Stimulated activated CD8-positive, alpha-beta memory T cell treated with anti-CD3 and anti-CD28 coated beads, Interleukin-12 subunit alpha, Interleukin-12 subunit beta, amount 100 ng/mL, for 24 hours (primary cell): ENCODE measurements around the gene SOX8.
"Not testable (repeated sequence)": the region's sequence is repeated elsewhere in the genome, so short reads cannot be mapped to it uniquely, and the experiment has no call there.

Experiments used
- DNase-seq: peaks from one replicate; pipeline ENCODE4 v3.0.0-alpha.2; 2020; ENCODE audit errors: extremely low read depth

Gene SOX8

DNA sequence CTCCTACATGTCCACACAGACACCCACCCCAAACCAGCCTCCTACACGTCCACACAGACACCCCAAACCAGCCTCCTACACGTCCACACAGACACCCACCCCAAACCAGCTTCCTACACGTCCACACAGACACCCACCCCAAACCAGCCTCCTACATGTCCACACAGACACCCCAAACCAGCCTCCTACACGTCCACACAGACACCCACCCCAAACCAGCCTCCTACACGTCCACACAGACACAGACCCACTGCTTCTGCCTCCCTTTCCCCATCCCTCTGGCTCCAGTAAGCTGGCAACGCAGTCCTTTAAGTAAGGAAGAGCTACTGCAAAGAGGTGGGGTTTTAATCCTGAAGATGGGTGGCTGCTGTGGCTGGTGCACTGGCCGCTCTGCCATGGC lies 27.8 kb upstream of the SOX8 start:
- not testable (repeated sequence) for DNase-seq

DNA sequence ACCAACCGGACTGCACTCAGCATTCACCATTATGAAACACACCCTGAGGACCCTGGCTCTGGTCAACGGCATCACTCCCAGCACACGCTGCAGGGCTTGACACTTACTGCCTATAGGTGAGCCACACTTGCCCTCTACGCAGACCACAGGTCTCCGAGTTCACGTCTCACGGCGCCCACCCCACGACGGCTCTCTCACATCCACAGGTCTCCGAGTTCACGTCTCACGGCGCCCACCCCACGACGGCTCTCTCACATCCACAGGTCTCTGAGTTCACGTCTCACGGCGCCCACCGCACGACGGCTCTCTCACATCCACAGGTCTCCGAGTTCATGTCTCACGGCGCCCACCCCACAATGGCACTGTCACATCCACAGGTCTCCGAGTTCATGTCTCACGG lies 25.8 kb upstream of the SOX8 start:
- not testable (repeated sequence) for DNase-seq

DNA sequence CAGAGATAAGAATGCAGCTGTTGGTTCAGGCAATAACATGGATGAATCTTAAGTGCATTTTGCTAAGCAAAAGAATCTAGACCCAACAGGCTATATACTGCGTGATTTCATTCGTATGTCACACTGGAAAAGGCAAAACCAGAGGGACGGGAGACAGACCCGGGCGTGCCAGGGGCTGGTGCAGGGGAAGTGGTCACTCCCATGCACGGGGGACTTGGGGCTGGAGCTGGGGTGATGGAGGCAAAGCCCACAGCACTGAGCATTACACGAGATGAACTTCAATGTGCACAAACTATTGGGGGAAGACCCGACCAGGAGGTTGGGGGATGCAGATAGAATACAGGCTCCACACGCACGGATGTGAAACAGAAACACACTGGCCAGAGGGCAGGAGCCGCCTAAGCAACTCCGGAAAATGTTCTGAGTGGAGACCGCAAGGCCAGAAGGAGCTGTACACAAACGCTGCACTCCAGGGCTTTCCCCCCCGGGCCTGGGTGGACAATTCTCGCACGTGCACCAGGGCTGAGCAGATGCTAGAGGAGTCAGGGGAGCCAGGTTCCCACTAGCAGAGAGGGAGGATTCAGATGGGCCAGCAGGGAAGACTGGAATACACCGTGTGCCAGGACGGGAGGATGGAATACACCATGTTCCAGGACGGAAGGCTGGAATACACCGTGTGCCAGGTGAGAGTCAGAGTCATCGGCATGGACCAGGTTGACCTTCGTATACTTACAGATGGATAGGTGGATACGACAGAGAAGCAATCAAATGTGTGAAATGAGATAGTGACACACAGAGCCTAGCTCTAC lies 22.1 kb upstream of the SOX8 start:
- DNase-seq = no peak

DNA sequence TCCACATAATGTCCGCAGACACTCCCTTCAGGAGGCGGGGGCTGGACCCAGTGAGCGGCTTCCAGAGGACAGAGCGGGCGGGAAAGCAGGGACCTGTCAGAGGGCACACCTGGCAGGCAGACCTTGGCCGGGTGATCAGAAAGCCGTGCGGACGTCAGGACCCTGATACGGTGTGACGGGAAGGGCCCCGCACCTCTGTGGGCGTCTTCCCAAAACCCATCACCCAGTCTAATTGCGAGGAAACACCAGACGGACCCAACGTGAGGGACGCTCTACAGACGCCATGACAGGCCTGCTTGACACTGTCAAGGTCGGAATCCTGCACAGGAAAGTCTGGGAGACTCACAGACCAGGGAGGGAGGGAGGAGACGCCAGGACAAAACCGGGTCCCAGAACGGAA lies 19.2 kb upstream of the SOX8 start:
- no peak for DNase-seq

DNA sequence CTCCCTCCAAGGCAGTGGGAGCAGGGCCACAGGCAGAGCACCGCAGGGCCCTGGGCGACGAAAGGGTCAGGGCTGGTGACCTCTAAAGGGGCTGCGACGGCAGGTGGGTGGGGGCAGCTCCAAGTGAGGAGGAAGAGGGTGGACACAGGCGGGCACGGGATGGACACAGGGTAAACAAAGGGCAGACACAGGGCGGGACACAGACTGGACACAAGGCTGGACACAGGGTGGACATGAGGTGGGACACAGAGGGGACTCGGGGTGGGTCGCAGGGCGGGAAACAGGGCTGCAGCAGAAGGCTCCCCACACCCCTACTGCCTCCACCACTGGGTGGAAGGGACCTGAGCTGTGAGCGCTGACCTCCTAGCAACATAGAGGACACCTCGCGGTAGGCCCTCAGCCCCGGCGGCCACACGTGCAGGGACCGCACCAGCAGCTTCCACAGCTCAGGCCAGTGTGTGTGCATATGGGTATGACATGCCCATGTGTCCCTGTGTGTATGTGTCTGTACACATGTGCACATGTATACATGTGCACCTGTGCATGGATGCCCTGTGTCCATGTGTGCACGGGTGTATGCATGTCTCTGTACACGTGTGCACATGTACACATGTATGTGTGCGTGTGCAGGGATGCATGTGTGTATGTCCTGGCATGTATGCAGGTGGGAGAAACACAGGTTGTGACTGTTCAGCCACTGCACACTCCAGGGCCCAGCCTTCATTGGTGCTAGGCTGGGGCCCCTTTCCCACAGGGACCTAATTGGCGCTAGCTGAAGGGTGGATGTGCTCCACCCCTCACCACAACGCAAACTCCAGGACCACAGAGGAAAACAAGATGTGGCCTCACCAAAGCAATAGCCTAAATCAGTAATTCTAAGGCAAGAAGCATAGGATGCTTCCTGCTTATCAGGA lies 18.4 kb upstream of the SOX8 start:
- DNase-seq = no peak

DNA sequence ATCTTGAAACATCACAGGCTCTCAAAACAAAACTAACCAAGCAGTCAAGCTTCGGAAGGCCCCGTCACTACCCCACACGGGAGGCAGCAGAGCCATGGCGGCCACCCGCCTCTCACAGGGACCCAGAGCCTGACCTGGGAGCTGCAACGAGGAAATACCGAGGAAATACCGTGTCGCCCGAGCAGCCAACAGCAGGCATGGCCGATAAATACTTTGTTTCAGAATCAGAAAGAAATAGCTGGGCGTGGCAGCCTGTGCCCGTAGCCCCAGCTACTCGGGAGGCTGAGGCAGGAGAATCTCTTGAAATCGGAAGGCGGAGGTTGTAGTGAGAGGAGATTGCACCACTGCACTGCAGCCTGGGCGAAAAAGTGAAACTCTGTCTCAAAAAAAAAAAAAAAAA lies 17.7 kb upstream of the SOX8 start:
- DNase-seq = no peak

DNA sequence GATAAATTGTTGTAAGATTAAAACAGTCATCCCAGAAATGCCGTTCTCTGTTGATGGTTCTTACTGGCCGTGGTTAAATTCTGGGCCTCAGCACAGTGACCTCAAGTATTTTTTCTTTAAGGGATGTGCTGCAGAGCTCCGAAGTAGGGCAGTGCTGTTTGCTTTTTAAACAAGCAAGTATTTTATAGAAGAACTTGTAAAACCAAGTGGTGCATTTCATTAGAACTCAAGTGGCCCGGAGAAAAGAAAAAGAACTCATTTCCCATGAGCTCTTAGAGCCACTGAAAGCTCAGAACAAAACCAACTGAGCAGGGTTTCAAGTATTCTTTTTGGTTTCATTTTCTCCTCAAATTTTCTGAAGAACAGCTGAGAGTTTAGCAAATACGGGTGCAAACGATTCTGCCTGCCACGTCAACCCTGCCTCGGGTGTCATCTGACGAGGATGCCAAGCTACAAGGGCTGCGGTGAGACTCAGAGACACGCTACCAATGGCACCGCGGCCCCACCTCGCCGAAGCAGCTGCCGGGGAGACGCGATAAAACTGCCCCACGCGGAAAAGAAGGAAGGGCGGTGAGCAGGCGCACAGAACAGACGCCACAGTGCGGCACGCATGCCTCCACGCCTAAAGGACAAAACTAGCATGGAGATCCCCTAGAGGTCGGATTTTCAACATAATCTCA lies 17.1 kb upstream of the SOX8 start:
- no peak for DNase-seq

DNA sequence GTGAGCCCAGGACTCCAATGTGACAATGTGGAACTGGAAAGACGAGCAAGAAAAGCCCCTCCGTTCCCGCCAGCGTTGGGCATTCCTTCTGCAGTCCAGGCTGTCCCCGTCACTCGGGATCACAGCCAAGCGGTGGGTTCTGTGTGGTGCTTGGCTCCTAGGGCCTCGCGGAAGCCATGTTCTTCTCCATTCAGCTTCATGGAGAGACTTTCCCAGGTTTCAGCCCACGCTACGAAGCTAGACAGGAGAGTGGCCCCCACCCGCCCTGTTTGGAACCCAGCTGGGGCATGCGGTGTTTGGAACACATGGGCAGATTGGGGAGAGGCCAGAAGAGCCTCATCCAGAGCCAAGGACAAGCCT lies 16.6 kb upstream of the SOX8 start:
- DNase-seq = no peak

DNA sequence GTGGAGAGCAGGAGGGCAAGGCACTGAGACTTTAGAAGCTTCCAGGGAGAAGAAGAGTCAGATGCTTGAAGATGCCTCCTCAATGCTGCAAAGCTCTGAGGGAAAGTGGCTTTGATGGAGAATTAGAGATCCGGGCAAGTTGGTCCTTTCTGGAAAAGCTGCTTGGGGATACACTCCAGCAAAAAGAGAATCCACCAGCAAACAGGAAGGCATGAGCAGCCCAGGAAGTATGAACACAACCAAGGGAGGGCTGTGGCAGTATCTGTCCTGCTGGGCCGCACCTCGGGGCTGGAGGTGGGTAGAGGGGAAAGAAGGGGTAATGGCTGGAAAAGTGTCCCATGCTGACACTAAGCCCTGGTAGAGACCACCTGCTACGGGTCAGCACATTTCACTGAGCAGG lies 16.1 kb upstream of the SOX8 start:
- DNase-seq = no peak

DNA sequence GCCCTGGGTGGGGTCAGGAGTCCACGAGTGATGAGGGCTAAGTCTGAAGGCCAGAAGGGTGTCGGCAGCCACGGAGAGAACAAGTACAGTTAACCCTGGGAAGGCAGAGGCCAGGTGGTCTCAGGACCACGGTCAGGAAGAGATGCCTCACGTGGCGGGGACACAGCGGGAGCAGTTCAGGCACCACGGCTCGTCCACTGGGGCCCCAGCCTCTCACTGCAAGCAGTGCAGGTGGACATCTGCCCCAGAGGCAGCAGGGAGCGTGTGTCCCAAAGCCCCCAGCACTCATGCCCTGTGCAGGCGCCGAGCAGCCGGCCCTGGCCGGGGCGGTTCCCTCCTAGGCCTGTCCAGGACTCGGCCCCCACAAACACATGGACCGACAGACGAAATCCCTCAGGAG lies 15.5 kb upstream of the SOX8 start:
- DNase-seq = no peak

DNA sequence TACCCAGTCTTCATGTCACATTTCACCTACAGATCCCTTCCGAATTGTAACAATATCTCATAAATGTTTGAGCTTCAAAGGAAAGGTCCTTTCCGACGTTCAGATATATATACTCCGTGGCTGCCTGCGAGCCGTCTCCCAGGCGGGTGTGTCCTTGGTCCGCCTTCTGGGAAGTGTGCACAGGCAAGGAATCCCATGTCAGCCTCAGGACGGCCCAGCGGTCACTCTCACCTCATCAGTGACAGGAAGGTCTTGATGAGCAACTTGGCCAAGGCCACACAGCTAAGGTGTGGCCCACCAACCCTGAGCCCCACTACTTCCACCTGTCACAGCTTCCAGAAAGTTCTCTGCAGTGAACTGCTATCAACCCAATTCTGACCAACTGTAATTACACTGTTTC lies 15.1 kb upstream of the SOX8 start:
- DNase-seq = no peak

DNA sequence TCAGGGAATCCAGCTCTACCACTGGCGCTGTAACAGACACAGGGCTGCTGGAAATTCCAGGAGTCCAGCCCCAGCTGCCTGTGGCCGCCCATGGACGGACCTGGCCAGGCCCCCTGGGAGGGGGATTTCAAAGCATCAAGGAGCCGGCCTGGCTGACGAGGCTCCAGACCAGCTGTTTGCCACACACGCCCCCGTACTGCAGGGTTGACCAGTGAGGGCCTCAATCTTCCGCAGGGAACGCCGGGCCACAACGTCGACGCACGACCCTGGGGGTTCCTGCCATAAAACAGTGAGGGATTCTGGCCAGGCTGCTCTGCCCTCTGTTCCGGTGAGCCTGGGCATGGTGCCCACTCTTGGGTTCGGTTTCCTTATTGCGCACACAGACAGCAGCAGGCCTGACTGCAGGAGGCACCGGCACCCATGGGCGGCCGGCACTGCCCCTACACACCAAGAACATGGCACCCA lies 14.5 kb upstream of the SOX8 start:
- DNase-seq = no peak

DNA sequence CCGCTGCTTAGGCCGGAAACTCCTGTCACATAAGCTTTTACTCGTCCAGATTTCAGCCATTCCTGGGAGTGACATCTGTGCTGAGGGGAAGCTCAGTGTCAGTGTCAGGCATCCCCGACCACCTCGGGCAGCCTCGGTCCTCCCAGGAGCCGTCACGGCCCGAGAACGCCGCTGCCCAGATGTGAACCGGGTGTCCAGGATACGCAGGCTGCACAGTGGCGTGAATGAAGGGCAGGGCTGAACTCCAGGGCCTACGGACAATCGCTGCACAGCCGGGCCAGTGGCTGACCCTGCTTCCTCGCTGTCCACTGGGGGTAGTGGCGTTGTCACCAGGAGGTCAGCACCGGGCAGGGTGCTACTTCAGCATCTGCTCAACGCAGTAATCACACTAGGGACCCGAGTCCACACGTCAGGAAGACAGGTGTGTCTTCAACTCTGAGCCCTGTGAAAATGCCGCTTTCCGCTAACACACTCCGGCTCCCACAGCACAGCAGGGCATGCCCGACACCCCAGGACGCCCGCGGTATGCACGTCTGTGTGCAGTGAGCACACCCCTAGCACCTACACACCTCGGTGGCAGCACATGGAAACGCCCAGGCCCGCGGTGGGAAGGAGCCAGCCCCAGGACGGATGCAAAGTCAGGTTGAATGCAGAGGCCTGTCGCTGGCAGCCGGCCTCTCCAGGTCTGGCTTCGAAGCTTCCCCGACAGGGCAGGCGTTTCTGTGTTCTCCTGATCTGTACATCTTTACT lies 13.8 kb upstream of the SOX8 start:
- no peak for DNase-seq

DNA sequence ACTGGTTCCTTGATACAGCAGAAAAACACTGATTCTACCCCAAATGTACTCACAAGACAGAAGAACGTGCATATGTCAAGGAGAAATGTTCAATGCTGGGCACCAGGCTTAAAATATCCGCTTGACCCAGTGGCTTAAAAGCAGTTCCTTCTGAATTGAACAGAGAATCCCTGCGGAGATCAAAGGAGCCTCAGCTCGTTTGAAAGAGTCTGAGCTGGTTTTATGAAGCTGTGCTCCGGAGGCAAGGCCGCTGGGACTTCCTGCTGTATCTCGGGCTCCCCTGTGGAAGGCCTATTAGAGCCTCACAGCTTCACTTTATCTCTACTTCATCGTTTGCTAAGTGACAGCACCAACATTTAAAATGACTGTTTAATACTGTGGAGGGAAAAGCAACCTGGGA lies 12.9 kb upstream of the SOX8 start:
- DNase-seq = no peak

DNA sequence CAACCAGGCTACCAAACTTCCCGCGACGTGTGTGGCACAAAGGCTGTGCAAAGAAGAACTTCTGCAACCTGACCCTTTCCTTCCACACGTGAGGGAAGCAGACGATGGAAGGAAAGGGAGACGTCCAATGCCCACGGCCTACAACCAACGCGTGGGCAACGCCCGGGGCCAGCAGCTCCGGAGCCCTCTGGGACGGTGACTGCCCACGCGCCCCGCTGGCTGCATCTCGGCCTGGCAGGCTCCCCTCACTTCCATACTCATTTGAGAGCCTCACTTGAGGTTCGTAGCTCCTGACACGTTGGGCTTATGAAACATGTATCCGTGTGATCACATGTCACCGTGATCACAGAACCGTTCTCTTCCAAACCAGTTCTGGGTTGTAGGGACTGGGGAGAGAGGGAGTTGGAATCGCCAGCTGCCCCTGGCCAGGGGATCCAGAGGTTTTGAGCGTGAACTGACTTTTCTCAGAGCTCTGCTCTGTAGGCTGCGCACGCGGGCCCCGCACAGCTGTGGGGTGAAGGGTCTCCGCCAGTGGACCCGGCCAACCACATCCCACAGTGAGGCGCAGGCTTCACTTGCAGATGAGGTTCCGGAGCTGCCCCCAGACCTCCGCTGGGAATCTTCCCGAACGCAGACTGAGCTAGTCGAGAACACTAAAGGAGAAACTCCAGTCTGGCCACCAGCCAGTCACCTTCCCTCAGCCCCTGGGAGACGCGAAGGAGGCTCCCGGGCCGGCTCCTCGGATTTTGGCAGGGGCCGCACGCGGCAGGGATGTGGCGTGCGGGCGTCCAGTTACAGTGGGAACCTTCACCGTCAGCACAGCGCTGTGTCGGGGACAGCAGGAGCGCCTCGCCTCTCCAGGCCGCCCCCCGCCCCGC lies 11.8 kb upstream of the SOX8 start:
- no peak for DNase-seq

DNA sequence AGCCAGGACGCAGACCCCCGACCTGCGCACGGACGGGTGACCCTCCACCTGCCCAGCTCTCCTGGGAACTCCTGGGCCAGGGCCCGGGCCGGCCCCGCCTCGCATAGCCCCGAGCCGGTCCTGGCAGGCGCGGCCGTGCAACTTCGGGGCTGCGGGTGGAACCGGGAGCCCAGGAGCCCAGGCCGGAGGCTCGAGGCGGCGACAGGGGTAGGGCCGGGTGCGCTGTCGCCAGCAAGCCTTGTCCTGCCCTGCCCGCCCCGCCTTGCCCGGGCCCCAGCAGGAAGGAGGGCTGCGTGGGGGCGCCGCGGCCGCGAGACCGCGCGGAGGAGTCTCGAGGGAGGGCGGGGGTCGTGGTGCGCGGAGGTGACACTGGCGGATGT lies 11.2 kb upstream of the SOX8 start:
- DNase-seq = no peak

DNA sequence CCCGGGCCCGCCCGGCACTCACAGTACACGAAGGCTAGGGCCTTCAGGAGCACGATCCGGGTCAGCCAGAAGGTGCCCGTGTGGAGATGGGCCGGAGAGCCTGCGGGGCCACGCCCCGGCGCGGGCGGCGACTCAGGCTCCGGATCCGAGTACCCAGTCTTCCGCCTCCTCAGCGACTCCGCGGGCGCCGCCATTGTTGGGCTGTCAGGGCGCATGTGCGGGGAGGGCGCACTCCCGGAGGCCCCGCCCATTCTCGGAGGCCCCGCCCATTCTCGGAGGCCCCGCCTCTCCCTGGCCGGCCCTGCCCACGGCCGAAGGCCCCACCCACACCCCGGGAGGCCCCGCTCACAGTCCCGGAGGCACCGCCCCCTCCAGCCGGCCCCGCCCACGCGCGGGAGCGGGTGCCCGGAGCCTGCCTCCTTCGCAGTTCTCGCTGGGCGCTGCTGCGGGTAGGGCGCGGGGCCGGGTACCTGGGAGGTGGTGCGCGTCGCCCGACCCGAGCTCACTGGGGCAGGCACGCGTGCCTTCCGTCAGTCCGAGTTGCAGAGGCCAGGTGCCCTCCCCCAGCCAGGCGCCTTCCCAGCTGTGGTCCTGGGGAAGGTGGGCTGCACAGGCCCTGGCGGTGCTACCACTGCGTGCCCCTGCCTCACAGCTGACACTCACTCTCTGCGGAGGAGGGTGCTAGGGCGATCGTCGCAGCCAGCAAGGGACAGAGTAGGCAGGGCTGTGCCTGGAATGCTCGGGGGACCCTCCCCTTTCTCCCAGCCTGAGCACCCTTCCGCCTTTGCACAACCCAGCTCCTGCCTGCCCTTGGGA lies 10.6 kb upstream of the SOX8 start, which contains the start of gene LMF1:
Gene LMF1, minus strand, starts transcription at position 219 of the 816 bp plus-strand sequence. Its CDS starts 4 bp downstream, at position 215.
- DNase-seq = peak; percentile 83

DNA sequence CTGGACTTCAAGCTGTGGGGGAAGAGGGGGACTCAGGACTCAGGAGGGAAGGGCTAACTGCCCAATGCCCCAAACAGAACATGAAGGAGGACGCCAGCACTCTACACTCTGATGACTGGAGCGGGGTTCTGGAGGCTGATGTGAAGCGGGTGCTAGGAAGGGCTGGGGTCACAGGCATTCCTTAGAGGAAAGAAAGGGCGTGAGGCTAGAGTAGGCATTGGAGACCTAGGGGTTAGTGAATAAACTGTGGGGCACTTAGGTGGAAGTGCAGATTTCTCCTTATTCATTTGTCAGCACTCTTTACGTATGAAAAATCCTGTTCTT lies 10.0 kb upstream of the SOX8 start:
- DNase-seq = no peak

DNA sequence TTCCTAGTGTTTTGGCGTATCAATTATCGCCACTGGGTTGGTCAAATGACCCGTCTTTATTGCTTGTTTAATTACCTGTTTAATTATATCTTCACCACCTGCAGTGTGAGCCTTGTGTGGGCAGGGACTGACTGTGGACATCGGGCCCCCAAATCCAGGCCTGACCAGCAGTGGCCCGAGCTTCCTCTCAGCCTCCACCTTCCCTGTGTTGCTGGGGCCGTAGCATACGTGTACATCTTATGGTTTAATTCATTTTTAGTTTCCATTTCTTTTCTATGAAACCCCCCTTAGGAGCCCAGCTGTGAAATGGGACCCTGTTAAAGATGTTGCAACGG lies 9.6 kb upstream of the SOX8 start:
- no peak for DNase-seq
